Measurements from ENCODE around the gene MTLN.

- TF ChIP-seq CTCF (IDR thresholded peaks at IDR 0.05) (no peak), EZH2 (IDR thresholded peaks at IDR 0.05) (no peak), EZH2phosphoT487 (IDR thresholded peaks at IDR 0.05) (no peak)
Measured at GRCh38 chr2:110219496-110220189, 7.3 kb upstream of the MTLN start.
